CD4-positive, alpha-beta T cell treated with Interleukin-21 for 1 hour (primary cell): ENCODE results near the gene KRTAP5-8.
"Not testable (repeated sequence)": the region's sequence is repeated elsewhere in the genome, so short reads cannot be mapped to it uniquely, and the experiment has no call there.

ENCODE experiments used
- DNase-seq: peaks from one replicate; pipeline ENCODE4 v3.0.0-alpha.2; 2020

The KRTAP5-8 gene

GRCh38 chr11:71575723-71576424 is 38.0 kb downstream of the KRTAP5-8 start:
- DNase-seq: no peak

DNA sequence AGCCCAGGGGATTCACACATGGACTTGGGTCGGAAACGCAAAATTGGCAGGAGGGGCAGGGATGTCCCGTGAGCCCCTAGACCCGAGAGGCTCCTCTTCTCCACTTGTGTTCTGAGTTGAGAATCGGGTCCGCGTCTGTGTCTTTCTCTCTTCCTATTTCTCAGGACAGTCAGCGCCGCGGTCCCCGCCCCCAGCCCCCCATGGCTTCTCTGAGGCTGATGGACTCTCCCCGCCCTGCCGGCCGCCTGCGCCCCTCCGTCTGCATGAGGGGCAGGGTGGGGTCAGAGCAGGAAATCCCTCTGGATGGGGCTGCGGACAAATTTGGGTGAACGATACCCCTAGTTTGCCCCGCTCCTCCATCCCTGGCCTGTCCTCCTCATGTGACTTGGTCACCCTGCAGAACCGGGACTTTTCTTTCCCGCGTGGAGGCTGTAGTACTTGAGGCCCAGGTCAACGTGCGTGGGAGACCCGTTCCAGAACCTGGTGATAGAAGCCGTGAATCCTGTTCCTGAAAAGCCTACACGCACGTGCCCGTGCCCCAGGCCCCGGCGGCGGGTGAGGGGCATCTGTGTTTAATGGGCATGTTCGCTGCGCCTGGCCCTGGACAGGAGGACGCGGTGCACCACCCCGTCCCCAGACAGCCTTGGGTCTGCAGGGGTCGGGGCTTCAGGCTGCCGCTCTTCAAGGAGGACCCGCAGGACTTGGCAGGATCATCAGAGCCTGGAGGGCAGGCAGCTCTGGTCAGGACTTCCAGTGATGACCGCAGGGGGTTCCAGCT is 39.1 kb downstream of the KRTAP5-8 start:
- DNase-seq: not testable (repeated sequence)

- no peak for DNase-seq
Measured at GRCh38 chr11:71577469-71578004, 39.7 kb downstream of the KRTAP5-8 start.

- not testable (repeated sequence) for DNase-seq
Measured at GRCh38 chr11:71579513-71579912, 41.7 kb downstream of the KRTAP5-8 start.

GRCh38 chr11:71580057-71581003 is 42.5 kb downstream of the KRTAP5-8 start:
- peak; percentile 27 for DNase-seq

DNA sequence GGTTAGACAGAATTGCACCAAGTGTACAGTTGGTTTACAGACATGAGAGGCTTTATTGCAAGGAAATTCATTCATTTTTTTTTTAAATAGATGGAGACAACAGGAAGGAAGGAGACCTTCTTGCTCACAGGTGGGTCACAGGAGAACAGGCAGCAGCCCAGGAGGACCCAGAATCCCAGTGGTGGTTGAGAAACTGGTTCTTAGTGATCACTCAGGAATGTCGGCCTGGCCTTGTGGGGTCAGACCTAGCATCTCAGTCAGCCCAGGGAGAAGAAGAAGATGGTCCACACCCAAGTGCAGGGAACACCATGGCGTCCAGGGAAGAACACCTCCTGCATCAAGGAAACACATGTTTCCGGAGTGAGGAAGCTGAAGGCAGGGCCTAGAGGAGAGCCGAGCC is 44.0 kb downstream of the KRTAP5-8 start:
- no peak for DNase-seq

DNA sequence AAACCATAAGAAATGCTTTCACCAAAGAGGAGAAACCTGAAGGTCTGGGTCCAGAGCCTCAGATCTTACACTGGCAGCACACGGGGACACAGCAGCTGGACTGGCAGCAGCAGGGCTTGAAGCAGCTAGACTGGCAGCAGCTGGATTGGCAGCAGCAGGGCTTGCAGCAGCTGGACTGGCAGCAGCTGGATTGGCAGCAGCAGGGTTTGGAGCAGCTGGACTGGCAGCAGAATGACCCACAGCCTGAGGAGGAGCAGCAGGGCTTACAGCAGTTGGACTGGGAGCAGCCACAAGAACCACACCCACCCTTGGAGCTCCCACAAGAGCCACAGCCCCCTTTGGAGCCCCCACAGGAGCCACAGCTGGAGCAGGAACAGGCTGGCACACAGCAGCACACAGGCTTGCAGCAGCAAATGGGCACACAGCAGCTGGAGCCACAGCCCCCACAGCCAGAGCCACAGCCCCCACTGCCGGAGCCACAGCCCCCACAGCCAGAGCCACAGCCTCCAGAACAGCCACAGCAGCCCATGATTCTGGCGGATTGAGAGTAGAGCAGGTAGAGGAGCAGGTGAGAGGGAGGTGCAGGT is 44.6 kb downstream of the KRTAP5-8 start, which contains the start of gene KRTAP5-11:
TSS of gene KRTAP5-11 (minus strand) at position 567 of the 587 bp plus-strand sequence. CDS start at position 529, 38 bp downstream.
- no peak for DNase-seq

GRCh38 chr11:71582969-71583368 is 45.1 kb downstream of the KRTAP5-8 start:
- not testable (repeated sequence) for DNase-seq

DNA sequence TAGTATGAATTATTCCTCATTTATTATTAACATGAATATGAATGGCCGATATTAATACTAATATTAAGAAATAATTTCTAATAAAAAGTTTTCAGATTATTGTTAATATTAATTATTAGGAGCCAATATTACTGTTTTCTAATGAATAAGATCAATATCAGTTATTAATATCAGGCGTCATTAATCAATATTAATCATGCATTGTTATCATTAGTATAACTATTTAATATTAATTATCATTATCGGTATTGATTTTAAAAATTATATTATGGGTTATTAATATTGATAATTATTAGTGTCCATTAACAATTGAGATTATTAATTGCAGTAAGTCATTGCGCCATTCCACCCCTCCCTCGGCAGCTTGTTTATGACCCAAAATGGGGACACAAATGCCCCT is 47.8 kb downstream of the KRTAP5-8 start:
- DNase-seq: not testable (repeated sequence)

- not testable (repeated sequence) for DNase-seq
Measured at GRCh38 chr11:71588314-71588713, 50.5 kb downstream of the KRTAP5-8 start.
